A549 (cell line): Measurements from ENCODE around the gene SUMO3. TPM values are rescaled to one million over a fixed set of nuclear protein-coding genes. Genes with fewer than 3 reads are reported as not detected.

Experiments used
- ATAC-seq, 2 experiments: fragments of 200-7000 bp in 1 of 2; fragments of >200 bp in 1 of 2; cut with Nextera tagmentation in 1 of 2; cut with Tn5 transposase in 1 of 2; 3 replicates each; pipeline versions ENCODE4 v1.8.0 to v1.9.1; 2018 to 2020; ENCODE audit warnings: mild to moderate bottlenecking in 1 of 2, moderate library complexity in 1 of 2
- CTCF ChIA-PET: fragments of 300-600 bp; sonication (Branson Sonifier 250); formaldehyde crosslinking; extraction: SDS; loops from one replicate; lab custom pipeline; 2021; ENCODE audit warnings: antibody characterized with exemption, inconsistent platforms; lab: Yijun Ruan, JAX
- POLR2A ChIA-PET: fragments of 350-600 bp; formaldehyde crosslinking; extraction: SDS; loops from one replicate; lab custom pipeline; 2021; ENCODE audit warnings: antibody characterized with exemption, inconsistent platforms; lab: Yijun Ruan, JAX
- DNase-seq, 2 experiments: peaks; one replicate each; pipeline versions ENCODE4 v3.0.0 to v3.0.0-alpha.2; 2011 to 2016; ENCODE audit warnings: low read depth in 1 of 2, low spot score in 1 of 2
- FAIRE-seq: peaks from 2 replicates; lab custom pipeline; 2011; peaks lifted over from hg19 to GRCh38; lab: Jason Lieb, UNC
- H3K27ac ChIP-seq, 2 experiments: fragments of >200 bp; sonication (Bioruptor Twin); formaldehyde crosslinking; 3 replicates each; pipeline ENCODE4 v1.5.1; 2016 to 2017
- H3K4me1 ChIP-seq: fragments of >200 bp; sonication (Bioruptor Twin); formaldehyde crosslinking; 3 replicates; pipeline ENCODE4 v1.6.1; 2016
- H3K4me2 ChIP-seq: fragments of >200 bp; sonication (Bioruptor Twin); formaldehyde crosslinking; 3 replicates; pipeline ENCODE4 v1.6.1; 2016
- H3K4me3 ChIP-seq: fragments of >200 bp; sonication (Bioruptor Twin); formaldehyde crosslinking; 3 replicates; pipeline ENCODE4 v1.5.1; 2016
- H3K9me3 ChIP-seq: fragments of >200 bp; sonication (Bioruptor Twin); formaldehyde crosslinking; 3 replicates; pipeline ENCODE4 v1.6.1; 2016
- BHLHE40 ChIP-seq: IDR thresholded peaks from 2 replicates; pipeline ENCODE4 v1.6.1; 2012; ENCODE audit warnings: low read depth, low read length, inconsistent platforms
- CBX2 ChIP-seq: fragments of 200-600 bp; sonication (generic); IDR thresholded peaks from 2 replicates; pipeline ENCODE4 v1.6.1; 2016; ENCODE audit warnings: low read depth, mild to moderate bottlenecking, borderline replicate concordance
- CHD4 ChIP-seq: fragments of 200-600 bp; sonication (generic); IDR thresholded peaks from 2 replicates; pipeline ENCODE4 v1.6.1; 2016; ENCODE audit warnings: antibody characterized with exemption, mild to moderate bottlenecking, borderline replicate concordance
- EHMT2 ChIP-seq: fragments of 200-600 bp; sonication (generic); IDR thresholded peaks from 2 replicates; pipeline ENCODE4 v1.6.1; 2016; ENCODE audit warnings: antibody characterized with exemption, low read depth, mild to moderate bottlenecking, moderate library complexity
- HDAC2 ChIP-seq: fragments of 200-600 bp; sonication (generic); IDR thresholded peaks from 2 replicates; pipeline ENCODE4 v1.6.1; 2016
- HOXB13 ChIP-seq: fragments of 250-450 bp; sonication (Bioruptor Pico); IDR thresholded peaks from 2 replicates; pipeline ENCODE4 v1.5.0; 2020; ENCODE audit warnings: low read depth, mild to moderate bottlenecking, moderate library complexity
- HOXB5 ChIP-seq: fragments of 250-450 bp; sonication (Bioruptor Pico); IDR thresholded peaks from 2 replicates; pipeline ENCODE4 v1.5.0; 2020; ENCODE audit warnings: mild to moderate bottlenecking, moderate library complexity
- JUN ChIP-seq, 2 experiments: fragments of >200 bp; sonication (Bioruptor Twin); formaldehyde crosslinking; IDR thresholded peaks; 2 replicates in 1 of 2; 3 replicates in 1 of 2; pipeline ENCODE4 v1.6.1; 2016 to 2017
- NR3C1 ChIP-seq: fragments of >200 bp; sonication (Bioruptor Twin); formaldehyde crosslinking; IDR thresholded peaks from 3 replicates; pipeline ENCODE4 v1.6.1; 2017
- RARB ChIP-seq: fragments of 250-450 bp; sonication (Bioruptor Pico); IDR thresholded peaks from 2 replicates; pipeline ENCODE4 v1.8.0; 2021; ENCODE audit warnings: mild to moderate bottlenecking, moderate library complexity
- RCOR1 ChIP-seq: fragments of 150-350 bp; IDR thresholded peaks from 2 replicates; pipeline ENCODE4 v1.6.1; 2014; ENCODE audit warnings: antibody characterized with exemption, low read length, low read depth
- TP53 ChIP-seq: fragments of 250-450 bp; sonication (Bioruptor Pico); IDR thresholded peaks from 2 replicates; pipeline ENCODE4 v1.5.0; 2021; ENCODE audit warnings: mild to moderate bottlenecking, moderate library complexity
- ZC3H11A ChIP-seq: fragments of 450-650 bp; IDR thresholded peaks from 2 replicates; pipeline ENCODE4 v1.6.1; 2014; ENCODE audit warnings: antibody characterized with exemption, mild to moderate bottlenecking
- WGBS: methylation state at CpG from one replicate; pipeline ENCODE4 v1.1.6; 2017; ENCODE audit errors: missing lambda C conversion rate; 5-methylcytosine and 5-hydroxymethylcytosine counted together
- polyA plus RNA-seq, 4 experiments: library from polyadenylated mRNA; depleted of rRNA in 3 of 4; stranded (reverse); fragments of >200 nt; fragmentation: RNase III in 1 of 4; extraction: RNeasy Plus Mini Kit Qiagen cat#74134 plus additional on column Dnase treatment in 1 of 4; gene quantifications; 2 replicates in 3 of 4; 3 replicates in 1 of 4; pipeline ENCODE4 v1.2.3, GENCODE V29; 2011 to 2017
- TF ChIP-seq, protein P1 (sequence below): IDR thresholded peaks from 2 replicates; pipeline ENCODE4 v1.6.1; 2012; ENCODE audit warnings: low read depth, borderline replicate concordance
- TF ChIP-seq, protein P2 (sequence below): fragments of 200-600 bp; sonication (generic); IDR thresholded peaks from 2 replicates; pipeline ENCODE4 v1.6.1; 2016; ENCODE audit warnings: antibody characterized with exemption, mild to moderate bottlenecking, moderate library complexity
- TF ChIP-seq, protein P3 (sequence below): fragments of 150-350 bp; IDR thresholded peaks from 2 replicates; pipeline ENCODE4 v1.6.1; 2014; ENCODE audit warnings: low read depth, mild to moderate bottlenecking, low read length
- TF ChIP-seq, protein P4 (sequence below): fragments of >200 bp; sonication (Bioruptor Twin); formaldehyde crosslinking; IDR thresholded peaks from 3 replicates; pipeline ENCODE4 v1.6.1; 2016
- TF ChIP-seq, protein P5 (sequence below): IDR thresholded peaks from 2 replicates; pipeline ENCODE4 v1.6.1; 2012
- TF ChIP-seq, protein P6 (sequence below): fragments of >200 bp; sonication (Bioruptor Twin); formaldehyde crosslinking; IDR thresholded peaks from 3 replicates; pipeline ENCODE4 v1.5.1; 2016

Gene SUMO3
- polyA plus RNA-seq, 2 of the 4 experiments (the other 2 are of a cell fraction), result 78.4 to 110 TPM

DNA sequence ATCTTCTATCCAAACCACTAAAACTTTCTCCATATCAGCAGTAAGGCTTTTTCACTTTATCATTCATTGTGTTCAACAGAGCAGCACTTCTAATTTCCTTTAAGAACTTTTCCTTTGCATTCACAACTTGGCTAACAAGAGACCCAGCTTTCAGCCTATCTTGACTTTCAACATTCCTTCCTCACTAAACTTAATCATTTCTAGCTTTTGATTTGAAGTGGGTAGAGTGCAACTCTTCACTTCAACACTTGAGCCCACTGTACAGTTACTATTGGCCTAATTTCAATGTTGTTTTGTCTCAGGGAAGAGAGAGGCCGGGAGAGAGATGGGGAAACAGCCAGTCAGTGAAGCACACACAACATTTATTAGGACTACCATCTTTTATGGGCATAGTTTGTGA, 18.2 kb downstream of the SUMO3 start:
- DNase-seq (no peak), ATAC-seq (no peak), FAIRE-seq (no peak)
- H3K4me1 ChIP-seq, result peaks cover 17% of the 10 kb centered on the region; the same call in 2 of the 3 replicates
- no peak overlapping the region for H3K4me3 ChIP-seq
- TF ChIP-seq, protein P1, sequence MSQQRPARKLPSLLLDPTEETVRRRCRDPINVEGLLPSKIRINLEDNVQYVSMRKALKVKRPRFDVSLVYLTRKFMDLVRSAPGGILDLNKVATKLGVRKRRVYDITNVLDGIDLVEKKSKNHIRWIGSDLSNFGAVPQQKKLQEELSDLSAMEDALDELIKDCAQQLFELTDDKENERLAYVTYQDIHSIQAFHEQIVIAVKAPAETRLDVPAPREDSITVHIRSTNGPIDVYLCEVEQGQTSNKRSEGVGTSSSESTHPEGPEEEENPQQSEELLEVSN, result no peak
- TF ChIP-seq, protein P2, sequence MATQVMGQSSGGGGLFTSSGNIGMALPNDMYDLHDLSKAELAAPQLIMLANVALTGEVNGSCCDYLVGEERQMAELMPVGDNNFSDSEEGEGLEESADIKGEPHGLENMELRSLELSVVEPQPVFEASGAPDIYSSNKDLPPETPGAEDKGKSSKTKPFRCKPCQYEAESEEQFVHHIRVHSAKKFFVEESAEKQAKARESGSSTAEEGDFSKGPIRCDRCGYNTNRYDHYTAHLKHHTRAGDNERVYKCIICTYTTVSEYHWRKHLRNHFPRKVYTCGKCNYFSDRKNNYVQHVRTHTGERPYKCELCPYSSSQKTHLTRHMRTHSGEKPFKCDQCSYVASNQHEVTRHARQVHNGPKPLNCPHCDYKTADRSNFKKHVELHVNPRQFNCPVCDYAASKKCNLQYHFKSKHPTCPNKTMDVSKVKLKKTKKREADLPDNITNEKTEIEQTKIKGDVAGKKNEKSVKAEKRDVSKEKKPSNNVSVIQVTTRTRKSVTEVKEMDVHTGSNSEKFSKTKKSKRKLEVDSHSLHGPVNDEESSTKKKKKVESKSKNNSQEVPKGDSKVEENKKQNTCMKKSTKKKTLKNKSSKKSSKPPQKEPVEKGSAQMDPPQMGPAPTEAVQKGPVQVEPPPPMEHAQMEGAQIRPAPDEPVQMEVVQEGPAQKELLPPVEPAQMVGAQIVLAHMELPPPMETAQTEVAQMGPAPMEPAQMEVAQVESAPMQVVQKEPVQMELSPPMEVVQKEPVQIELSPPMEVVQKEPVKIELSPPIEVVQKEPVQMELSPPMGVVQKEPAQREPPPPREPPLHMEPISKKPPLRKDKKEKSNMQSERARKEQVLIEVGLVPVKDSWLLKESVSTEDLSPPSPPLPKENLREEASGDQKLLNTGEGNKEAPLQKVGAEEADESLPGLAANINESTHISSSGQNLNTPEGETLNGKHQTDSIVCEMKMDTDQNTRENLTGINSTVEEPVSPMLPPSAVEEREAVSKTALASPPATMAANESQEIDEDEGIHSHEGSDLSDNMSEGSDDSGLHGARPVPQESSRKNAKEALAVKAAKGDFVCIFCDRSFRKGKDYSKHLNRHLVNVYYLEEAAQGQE, result no peak
- TF ChIP-seq JUN (IDR thresholded peaks at IDR 0.05), result no peak
- TF ChIP-seq, protein P3, sequence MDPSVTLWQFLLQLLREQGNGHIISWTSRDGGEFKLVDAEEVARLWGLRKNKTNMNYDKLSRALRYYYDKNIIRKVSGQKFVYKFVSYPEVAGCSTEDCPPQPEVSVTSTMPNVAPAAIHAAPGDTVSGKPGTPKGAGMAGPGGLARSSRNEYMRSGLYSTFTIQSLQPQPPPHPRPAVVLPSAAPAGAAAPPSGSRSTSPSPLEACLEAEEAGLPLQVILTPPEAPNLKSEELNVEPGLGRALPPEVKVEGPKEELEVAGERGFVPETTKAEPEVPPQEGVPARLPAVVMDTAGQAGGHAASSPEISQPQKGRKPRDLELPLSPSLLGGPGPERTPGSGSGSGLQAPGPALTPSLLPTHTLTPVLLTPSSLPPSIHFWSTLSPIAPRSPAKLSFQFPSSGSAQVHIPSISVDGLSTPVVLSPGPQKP, result no peak
- TF ChIP-seq HOXB5, result no peak
- no peak for TF ChIP-seq BHLHE40
- TF ChIP-seq, protein P4, sequence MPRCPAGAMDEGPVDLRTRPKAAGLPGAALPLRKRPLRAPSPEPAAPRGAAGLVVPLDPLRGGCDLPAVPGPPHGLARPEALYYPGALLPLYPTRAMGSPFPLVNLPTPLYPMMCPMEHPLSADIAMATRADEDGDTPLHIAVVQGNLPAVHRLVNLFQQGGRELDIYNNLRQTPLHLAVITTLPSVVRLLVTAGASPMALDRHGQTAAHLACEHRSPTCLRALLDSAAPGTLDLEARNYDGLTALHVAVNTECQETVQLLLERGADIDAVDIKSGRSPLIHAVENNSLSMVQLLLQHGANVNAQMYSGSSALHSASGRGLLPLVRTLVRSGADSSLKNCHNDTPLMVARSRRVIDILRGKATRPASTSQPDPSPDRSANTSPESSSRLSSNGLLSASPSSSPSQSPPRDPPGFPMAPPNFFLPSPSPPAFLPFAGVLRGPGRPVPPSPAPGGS, result no peak
- no peak for TF ChIP-seq RARB (CRISPR knock-in tag)
- TF ChIP-seq EHMT2, result no peak
- TF ChIP-seq CBX2, result no peak
- ChIA-PET CTCF (interaction anchor here (0.6 to 3.0 kb wide), 15 partner anchors 9 to 328 kb away, joined by 3 to 23 read pairs (median 4); no protein-coding TSS in a partner anchor), POLR2A (no interaction called here)
- 67% methylated on average over 1 of the region's 1 CpG for WGBS
- H3K4me2 ChIP-seq, result peak overlapping the region; percentile 84
- no peaks in the 10 kb centered on the region for H3K9me3 ChIP-seq
- no peak overlapping the region for H3K27ac ChIP-seq

DNA sequence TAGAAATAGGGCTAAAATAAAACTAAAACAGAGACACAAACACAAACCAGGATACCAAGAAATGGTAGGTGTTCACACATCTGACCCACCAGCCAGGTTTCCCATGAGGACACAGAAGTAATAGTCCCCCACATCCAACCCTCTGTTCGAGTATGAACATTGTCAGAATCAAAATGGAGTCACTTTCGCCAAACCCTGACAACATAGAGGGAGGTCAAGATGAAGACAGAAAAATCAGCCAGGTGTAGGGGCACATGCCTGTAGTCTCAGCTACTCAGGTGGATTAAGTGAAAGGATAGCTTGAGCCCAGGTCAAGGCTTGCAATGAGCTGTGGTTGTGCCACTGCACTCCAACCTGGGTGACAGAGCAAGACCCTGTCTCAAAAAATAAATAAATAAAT, 20.1 kb downstream of the SUMO3 start:
- H3K4me1 ChIP-seq, result peaks cover 12% of the 10 kb centered on the region; the same call in 2 of the 3 replicates
- no peak for ATAC-seq
- H3K27ac ChIP-seq, result no peak overlapping the region
- ChIA-PET POLR2A (no interaction called here), CTCF (interaction anchor here (0.6 kb wide), 1 partner anchor 497 kb away, joined by 3 read pairs; no protein-coding TSS in a partner anchor)
- H3K9me3 ChIP-seq, result no peaks in the 10 kb centered on the region
- DNase-seq, result no peak
- no peak for FAIRE-seq
- no peak overlapping the region for H3K4me3 ChIP-seq
- WGBS, result 91% methylated on average over 2 of the region's 2 CpGs
- H3K4me2 ChIP-seq, result no peak overlapping the region
- no peak for TF ChIP-seq TP53 (CRISPR knock-in tag)
- no peak for TF ChIP-seq ZC3H11A
- TF ChIP-seq HOXB13 (CRISPR knock-in tag), result no peak
- TF ChIP-seq, protein P5, sequence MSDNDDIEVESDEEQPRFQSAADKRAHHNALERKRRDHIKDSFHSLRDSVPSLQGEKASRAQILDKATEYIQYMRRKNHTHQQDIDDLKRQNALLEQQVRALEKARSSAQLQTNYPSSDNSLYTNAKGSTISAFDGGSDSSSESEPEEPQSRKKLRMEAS, result no peak
- TF ChIP-seq RCOR1, result no peak
- no peak for TF ChIP-seq HDAC2
- TF ChIP-seq, protein P6, sequence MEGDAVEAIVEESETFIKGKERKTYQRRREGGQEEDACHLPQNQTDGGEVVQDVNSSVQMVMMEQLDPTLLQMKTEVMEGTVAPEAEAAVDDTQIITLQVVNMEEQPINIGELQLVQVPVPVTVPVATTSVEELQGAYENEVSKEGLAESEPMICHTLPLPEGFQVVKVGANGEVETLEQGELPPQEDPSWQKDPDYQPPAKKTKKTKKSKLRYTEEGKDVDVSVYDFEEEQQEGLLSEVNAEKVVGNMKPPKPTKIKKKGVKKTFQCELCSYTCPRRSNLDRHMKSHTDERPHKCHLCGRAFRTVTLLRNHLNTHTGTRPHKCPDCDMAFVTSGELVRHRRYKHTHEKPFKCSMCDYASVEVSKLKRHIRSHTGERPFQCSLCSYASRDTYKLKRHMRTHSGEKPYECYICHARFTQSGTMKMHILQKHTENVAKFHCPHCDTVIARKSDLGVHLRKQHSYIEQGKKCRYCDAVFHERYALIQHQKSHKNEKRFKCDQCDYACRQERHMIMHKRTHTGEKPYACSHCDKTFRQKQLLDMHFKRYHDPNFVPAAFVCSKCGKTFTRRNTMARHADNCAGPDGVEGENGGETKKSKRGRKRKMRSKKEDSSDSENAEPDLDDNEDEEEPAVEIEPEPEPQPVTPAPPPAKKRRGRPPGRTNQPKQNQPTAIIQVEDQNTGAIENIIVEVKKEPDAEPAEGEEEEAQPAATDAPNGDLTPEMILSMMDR, result no peak
- TF ChIP-seq, protein P2, result no peak
- TF ChIP-seq HOXB5, result no peak
- no peak for TF ChIP-seq NR3C1
- TF ChIP-seq JUN (IDR thresholded peaks at IDR 0.05), result no peak
- TF ChIP-seq CHD4, result no peak
